ENCODE measurements around the gene TPTE2. TPM values are rescaled to one million over a fixed set of nuclear protein-coding genes. Genes with fewer than 3 reads are reported as not detected.

The TPTE2 gene
- total and polyA plus RNA-seq, 4 donors = 0.10 to 0.84 (median 0.39) TPM

DNA sequence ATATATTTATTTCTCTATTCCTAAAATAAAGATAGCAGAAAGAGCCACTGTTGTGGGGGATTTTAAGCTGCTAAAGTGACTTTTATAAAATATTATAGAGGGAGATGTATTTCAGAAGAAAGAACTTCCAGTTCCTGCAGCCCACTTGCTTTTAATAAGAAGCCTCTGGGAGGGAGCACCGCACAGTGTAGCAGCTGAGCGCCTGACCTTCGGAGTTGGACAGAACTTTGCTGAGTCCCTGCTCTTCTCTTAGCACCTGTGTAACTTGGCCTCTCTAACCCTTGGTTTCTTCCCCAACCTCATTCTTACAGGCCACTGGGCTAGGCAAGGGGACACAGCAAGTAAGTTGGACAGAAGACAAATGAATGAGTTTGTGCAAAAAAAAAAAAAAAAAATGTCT, 34.8 kb upstream of the TPTE2 start:
- WGBS (ENCODE audit: insufficient coverage) = 85% methylated on average over 3 of the region's 3 CpGs
- H3K4me1 ChIP-seq (ENCODE audit: control insufficient read depth, insufficient read depth, low read length) = no peaks in the 10 kb centered on the region
- H3K4me3 ChIP-seq (ENCODE audit: low read depth, low read length) = no peak overlapping the region
- H3K9me3 ChIP-seq (ENCODE audit: control insufficient read depth, insufficient read depth, low read length) = no peaks in the 10 kb centered on the region
- DNase-seq (ENCODE audit: low read depth in 4 of 6, low spot score in 6 of 6) = no peak
- no peaks in the 10 kb centered on the region for H3K27me3 ChIP-seq (ENCODE audit: control insufficient read depth, insufficient read depth, low read length)
- H3K36me3 ChIP-seq (ENCODE audit: control insufficient read depth, insufficient read depth, low read length) = no peaks in the 10 kb centered on the region
- no peak overlapping the region for H3K27ac ChIP-seq (ENCODE audit: low read depth, low read length)

DNA sequence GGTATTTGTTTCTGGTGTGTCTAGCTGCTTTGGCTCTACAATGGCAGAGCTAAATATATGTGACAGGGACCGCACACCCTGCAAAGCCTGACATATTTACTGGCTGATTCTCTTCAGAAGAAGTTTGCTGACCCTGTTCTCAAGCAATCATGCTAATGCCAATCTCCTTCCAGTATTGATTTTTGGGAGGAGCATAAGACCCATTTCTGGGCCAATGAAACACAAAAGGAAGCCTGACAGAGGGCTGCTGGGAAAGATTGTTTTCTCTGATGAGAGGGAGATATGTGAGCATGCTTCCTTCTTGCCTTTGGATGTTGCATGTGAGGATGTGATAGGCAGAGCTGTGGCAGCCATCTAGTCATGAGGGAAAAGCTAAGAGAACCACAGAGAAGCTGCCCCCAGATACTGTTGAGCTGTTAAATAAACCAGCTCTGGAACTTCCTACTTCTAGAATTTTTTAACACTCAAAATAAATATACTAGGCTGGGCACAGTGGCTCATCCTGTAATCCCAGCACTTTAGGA, 31.4 kb upstream of the TPTE2 start:
- no peak for DNase-seq (ENCODE audit: low read depth in 4 of 6, low spot score in 6 of 6)
- no peaks in the 10 kb centered on the region for H3K9me3 ChIP-seq (ENCODE audit: control insufficient read depth, insufficient read depth, low read length)
- H3K27me3 ChIP-seq (ENCODE audit: control insufficient read depth, insufficient read depth, low read length) = no peaks in the 10 kb centered on the region
- no peaks in the 10 kb centered on the region for H3K4me1 ChIP-seq (ENCODE audit: control insufficient read depth, insufficient read depth, low read length)
- 20% methylated on average over 1 of the region's 1 CpG for WGBS (ENCODE audit: insufficient coverage)
- H3K27ac ChIP-seq (ENCODE audit: low read depth, low read length) = no peak overlapping the region
- no peak overlapping the region for H3K4me3 ChIP-seq (ENCODE audit: low read depth, low read length)
- H3K36me3 ChIP-seq (ENCODE audit: control insufficient read depth, insufficient read depth, low read length) = no peaks in the 10 kb centered on the region

DNA sequence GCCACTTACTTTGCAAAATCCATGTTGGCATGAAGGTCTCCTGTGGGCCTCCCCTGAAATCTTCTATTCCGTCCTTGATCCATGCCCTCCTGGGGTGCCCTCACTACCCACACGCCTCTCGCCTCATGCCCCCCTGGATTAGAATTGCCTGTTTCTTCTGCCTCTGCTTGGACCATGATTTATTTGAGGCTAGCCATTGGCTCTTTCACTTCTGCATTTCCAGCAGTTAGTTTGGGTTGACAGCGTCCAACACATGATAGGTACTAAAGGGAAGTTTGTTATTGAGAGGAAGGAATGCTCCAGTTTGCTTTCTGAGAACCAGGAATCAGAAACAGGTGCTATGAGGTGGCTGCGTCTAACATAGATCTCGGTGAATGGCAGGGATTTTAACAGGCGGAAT, 30.5 kb upstream of the TPTE2 start:
- DNase-seq (ENCODE audit: low read depth in 4 of 6, low spot score in 6 of 6) = no peak
- Histone ChIP-seq H3K27me3 (ENCODE audit: control insufficient read depth, insufficient read depth, low read length) (no peaks in the 10 kb centered on the region), H3K9me3 (ENCODE audit: control insufficient read depth, insufficient read depth, low read length) (no peaks in the 10 kb centered on the region), H3K4me3 (ENCODE audit: low read depth, low read length) (no peak overlapping the region), H3K27ac (ENCODE audit: low read depth, low read length) (no peak overlapping the region), H3K36me3 (ENCODE audit: control insufficient read depth, insufficient read depth, low read length) (no peaks in the 10 kb centered on the region), H3K4me1 (ENCODE audit: control insufficient read depth, insufficient read depth, low read length) (no peaks in the 10 kb centered on the region)
- 76% methylated on average over 4 of the region's 7 CpGs for WGBS (ENCODE audit: insufficient coverage)

DNA sequence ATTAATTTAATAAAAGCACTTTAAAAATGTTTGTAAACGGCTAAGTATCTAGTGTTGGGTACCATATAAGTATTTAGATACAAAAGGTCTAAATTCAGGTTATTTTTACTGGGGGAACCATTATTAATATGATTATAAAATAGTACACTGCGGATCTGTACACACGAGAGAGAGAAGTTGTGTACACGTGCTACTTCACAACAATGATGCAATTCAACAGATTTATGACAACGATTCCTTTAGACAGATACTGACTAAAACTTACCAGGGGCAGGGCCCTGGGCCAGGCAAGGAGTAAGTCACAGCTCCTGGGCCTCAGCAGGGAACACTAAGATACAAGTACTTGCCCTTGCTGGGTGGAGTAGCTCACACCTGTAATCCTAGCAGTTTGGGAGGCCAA, 29.1 kb upstream of the TPTE2 start:
- WGBS (ENCODE audit: insufficient coverage) = 55% methylated on average over 2 of the region's 5 CpGs
- Histone ChIP-seq H3K27ac (ENCODE audit: low read depth, low read length) (no peak overlapping the region), H3K4me1 (ENCODE audit: control insufficient read depth, insufficient read depth, low read length) (no peaks in the 10 kb centered on the region), H3K4me3 (ENCODE audit: low read depth, low read length) (no peak overlapping the region), H3K9me3 (ENCODE audit: control insufficient read depth, insufficient read depth, low read length) (no peaks in the 10 kb centered on the region), H3K36me3 (ENCODE audit: control insufficient read depth, insufficient read depth, low read length) (no peaks in the 10 kb centered on the region), H3K27me3 (ENCODE audit: control insufficient read depth, insufficient read depth, low read length) (no peaks in the 10 kb centered on the region)
- DNase-seq (ENCODE audit: low read depth in 4 of 6, low spot score in 6 of 6) = no peak

DNA sequence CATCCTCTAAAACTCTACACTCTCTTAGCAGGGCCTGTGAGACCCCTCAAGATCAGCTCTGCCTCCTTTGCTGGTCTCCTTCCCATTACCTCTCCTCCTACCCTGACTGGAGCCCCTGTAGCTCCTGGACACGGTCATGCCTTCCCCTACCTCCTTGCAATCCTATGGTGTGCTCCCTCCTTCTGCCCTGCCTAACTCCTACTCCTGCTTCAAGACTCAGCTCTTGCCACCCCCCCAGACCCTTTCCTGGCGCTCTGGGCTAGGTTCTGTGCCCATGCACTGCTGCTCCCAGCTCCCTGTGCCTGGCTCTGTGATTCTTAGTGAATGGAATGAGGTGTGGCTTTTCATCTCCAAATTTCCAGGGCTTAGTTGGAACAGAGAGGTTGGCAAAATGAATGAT, 28.0 kb upstream of the TPTE2 start:
- H3K27me3 ChIP-seq (ENCODE audit: control insufficient read depth, insufficient read depth, low read length) = no peaks in the 10 kb centered on the region
- H3K4me3 ChIP-seq (ENCODE audit: low read depth, low read length) = no peak overlapping the region
- 78% methylated on average over 1 of the region's 2 CpGs for WGBS (ENCODE audit: insufficient coverage)
- H3K36me3 ChIP-seq (ENCODE audit: control insufficient read depth, insufficient read depth, low read length) = no peaks in the 10 kb centered on the region
- no peaks in the 10 kb centered on the region for H3K9me3 ChIP-seq (ENCODE audit: control insufficient read depth, insufficient read depth, low read length)
- H3K27ac ChIP-seq (ENCODE audit: low read depth, low read length) = no peak overlapping the region
- DNase-seq (ENCODE audit: low read depth in 4 of 6, low spot score in 6 of 6) = no peak
- H3K4me1 ChIP-seq (ENCODE audit: control insufficient read depth, insufficient read depth, low read length) = no peaks in the 10 kb centered on the region

DNA sequence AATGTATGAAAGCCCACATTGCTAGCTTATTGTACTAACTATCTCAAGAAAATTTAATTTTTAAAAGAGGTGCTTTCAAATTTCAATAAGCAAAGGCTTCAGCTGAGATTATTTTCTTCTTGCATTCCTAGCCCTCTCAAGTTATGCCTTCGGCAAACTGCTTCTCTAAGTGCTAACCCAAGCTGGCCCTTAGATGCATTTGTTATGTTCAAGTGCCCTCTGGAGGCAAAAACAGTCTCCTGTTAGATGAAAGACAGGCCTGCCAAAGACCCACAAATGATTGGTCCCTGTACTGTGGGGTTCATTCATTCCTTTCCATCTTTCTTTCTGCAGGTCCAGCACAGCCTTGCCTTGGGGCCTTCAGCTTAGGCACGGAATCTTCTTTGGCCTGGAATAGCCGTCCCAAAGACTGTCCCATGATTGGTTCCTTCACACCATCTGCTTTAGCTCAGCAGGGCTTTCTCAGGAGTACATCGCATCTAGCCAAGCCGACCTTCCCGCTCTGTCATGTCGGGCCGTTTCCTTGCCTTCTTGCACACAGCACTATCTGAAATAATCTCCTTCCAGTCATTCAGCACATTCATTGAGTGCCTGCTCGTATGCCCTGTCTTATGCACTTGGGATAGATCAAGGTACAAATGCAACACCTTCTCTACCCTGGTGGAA, 26.4 kb upstream of the TPTE2 start:
- Histone ChIP-seq H3K4me1 (ENCODE audit: control insufficient read depth, insufficient read depth, low read length) (no peaks in the 10 kb centered on the region), H3K27me3 (ENCODE audit: control insufficient read depth, insufficient read depth, low read length) (no peaks in the 10 kb centered on the region), H3K27ac (ENCODE audit: low read depth, low read length) (no peak overlapping the region), H3K36me3 (ENCODE audit: control insufficient read depth, insufficient read depth, low read length) (no peaks in the 10 kb centered on the region), H3K9me3 (ENCODE audit: control insufficient read depth, insufficient read depth, low read length) (no peaks in the 10 kb centered on the region), H3K4me3 (ENCODE audit: low read depth, low read length) (no peak overlapping the region)
- WGBS (ENCODE audit: insufficient coverage) = 69% methylated on average over 9 of the region's 9 CpGs
- peak in 2 of 6 donors; percentile 17 to 19 for DNase-seq (ENCODE audit: low read depth in 4 of 6, low spot score in 6 of 6)

DNA sequence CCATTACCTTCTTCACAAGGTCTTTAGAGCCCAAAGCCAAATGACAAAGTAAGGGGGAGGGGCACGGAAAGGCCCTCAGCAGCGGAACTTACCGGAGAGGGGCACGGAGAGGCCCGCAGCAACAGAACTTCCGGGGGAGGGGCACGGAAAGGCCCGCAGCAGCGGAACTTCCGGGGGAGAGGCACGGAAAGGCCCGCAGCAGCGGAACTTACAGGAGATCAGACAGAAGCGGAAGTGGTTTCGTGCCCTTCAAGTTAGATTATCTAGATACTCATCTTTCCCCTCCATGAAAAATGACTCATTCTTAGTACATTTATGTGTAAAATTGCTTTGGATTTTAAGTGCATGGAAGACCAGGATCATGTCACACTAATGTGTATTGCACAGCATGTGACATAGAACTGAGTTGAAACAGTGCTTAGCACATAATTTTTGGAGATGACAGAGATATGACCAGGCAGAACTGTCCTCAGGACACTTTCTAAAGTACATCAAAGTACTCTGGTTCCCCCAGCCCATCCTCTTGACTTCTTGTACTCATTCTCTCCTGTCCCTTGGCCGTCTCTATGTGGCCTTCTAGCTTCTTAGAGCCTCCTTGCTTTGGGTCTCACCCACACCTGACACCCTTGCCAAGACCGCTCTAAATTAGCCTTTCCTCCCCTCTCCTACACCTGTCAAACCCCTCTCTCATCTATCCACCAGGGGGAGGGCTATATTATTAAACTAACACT, 25.7 kb upstream of the TPTE2 start:
- Histone ChIP-seq H3K4me1 (ENCODE audit: control insufficient read depth, insufficient read depth, low read length) (no peaks in the 10 kb centered on the region), H3K27me3 (ENCODE audit: control insufficient read depth, insufficient read depth, low read length) (no peaks in the 10 kb centered on the region), H3K4me3 (ENCODE audit: low read depth, low read length) (no peak overlapping the region), H3K9me3 (ENCODE audit: control insufficient read depth, insufficient read depth, low read length) (no peaks in the 10 kb centered on the region), H3K36me3 (ENCODE audit: control insufficient read depth, insufficient read depth, low read length) (no peaks in the 10 kb centered on the region), H3K27ac (ENCODE audit: low read depth, low read length) (no peak overlapping the region)
- WGBS (ENCODE audit: insufficient coverage) = 38% methylated on average over 11 of the region's 17 CpGs
- DNase-seq (ENCODE audit: low read depth in 4 of 6, low spot score in 6 of 6) = no peak

DNA sequence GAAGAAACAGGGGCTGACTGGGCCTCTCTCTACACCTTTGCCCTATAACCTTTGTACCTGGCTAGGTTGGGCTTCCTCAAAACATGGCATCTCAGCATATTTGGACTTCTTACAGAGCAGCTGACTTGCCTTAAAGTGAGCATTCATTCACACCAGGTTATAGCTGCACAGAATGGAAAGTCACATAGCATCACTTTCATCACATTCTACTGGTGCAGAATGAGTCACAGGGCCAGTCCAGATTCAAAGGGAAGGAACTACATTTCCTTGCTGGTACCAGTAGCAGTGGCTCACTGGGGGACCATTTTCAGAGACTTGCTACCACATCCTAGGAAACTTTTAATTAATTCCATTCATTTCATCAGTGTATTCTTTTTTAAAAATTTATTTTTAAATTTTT, 20.3 kb upstream of the TPTE2 start:
- Histone ChIP-seq H3K27ac (ENCODE audit: low read depth, low read length) (no peak overlapping the region), H3K36me3 (ENCODE audit: control insufficient read depth, insufficient read depth, low read length) (no peaks in the 10 kb centered on the region), H3K4me1 (ENCODE audit: control insufficient read depth, insufficient read depth, low read length) (no peaks in the 10 kb centered on the region), H3K4me3 (ENCODE audit: low read depth, low read length) (no peak overlapping the region), H3K9me3 (ENCODE audit: control insufficient read depth, insufficient read depth, low read length) (no peaks in the 10 kb centered on the region), H3K27me3 (ENCODE audit: control insufficient read depth, insufficient read depth, low read length) (no peaks in the 10 kb centered on the region)
- no peak for DNase-seq (ENCODE audit: low read depth in 4 of 6, low spot score in 6 of 6)

DNA sequence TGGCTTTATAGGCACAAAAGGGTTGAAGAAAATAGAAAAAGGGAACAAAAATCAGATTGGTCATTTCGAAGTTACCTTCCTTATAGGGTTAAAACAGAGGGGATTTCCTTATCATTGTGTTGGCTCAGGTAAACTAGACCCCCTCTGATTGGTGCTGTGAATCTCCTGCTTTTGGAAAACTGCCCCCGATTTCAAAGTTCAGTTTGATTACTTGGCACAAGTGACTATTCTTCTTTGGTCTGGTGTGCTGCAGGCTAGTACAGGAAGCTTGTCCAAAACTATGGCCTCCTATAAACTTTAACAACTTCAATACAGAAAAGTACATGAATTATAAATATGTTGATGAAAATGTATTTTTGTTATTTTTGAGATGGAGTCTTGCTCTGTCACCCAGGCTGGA, 13.9 kb upstream of the TPTE2 start:
- Histone ChIP-seq H3K9me3 (ENCODE audit: control insufficient read depth, insufficient read depth, low read length) (no peaks in the 10 kb centered on the region), H3K36me3 (ENCODE audit: control insufficient read depth, insufficient read depth, low read length) (no peaks in the 10 kb centered on the region), H3K27me3 (ENCODE audit: control insufficient read depth, insufficient read depth, low read length) (no peaks in the 10 kb centered on the region), H3K27ac (ENCODE audit: low read depth, low read length) (no peak overlapping the region), H3K4me1 (ENCODE audit: control insufficient read depth, insufficient read depth, low read length) (no peaks in the 10 kb centered on the region), H3K4me3 (ENCODE audit: low read depth, low read length) (no peak overlapping the region)
- 29% methylated on average over 1 of the region's 2 CpGs for WGBS (ENCODE audit: insufficient coverage)
- DNase-seq (ENCODE audit: low read depth in 4 of 6, low spot score in 6 of 6) = no peak

DNA sequence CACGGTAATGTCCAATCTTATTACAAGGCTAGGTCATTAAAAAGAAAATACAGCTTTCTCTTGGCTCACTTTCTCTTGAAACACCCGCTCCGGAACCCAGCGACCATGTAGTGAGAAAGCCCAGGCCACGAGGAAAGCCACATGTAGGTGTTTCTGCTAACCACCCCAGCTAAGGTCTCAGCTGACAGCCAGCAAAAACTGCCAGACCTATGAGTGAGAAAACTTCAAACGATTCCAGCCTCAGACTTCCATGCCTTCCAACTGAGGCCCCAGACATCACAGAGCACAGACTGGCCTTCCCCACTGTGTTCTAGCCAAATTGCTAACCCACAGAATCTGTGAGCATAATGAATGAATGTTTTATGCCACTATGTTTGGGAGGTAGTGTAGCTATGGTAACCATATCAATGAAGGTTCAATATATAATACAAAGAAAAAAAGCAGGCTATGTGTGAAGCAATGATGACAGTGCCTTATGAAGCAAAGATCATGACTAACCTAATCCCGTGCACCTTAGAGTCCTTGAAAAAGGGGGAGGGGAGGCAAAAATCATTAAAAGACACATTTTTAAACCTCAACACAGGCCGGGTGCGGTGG, 11.9 kb upstream of the TPTE2 start:
- H3K4me1 ChIP-seq (ENCODE audit: control insufficient read depth, insufficient read depth, low read length) = no peaks in the 10 kb centered on the region
- H3K36me3 ChIP-seq (ENCODE audit: control insufficient read depth, insufficient read depth, low read length) = no peaks in the 10 kb centered on the region
- no peak overlapping the region for H3K4me3 ChIP-seq (ENCODE audit: low read depth, low read length)
- 90% methylated on average over 6 of the region's 9 CpGs for WGBS (ENCODE audit: insufficient coverage)
- no peaks in the 10 kb centered on the region for H3K27me3 ChIP-seq (ENCODE audit: control insufficient read depth, insufficient read depth, low read length)
- no peak overlapping the region for H3K27ac ChIP-seq (ENCODE audit: low read depth, low read length)
- no peaks in the 10 kb centered on the region for H3K9me3 ChIP-seq (ENCODE audit: control insufficient read depth, insufficient read depth, low read length)
- DNase-seq (ENCODE audit: low read depth in 4 of 6, low spot score in 6 of 6) = peak in 1 of 6 donors; percentile 5

Data from spinal cord (tissue), 10 donors.